Measurements from ENCODE around the gene MAGI1. TPM values are rescaled to one million over a fixed set of nuclear protein-coding genes. Genes with fewer than 3 reads are reported as not detected.

MAGI1 gene
- polyA plus RNA-seq, 1 of the 3 experiments (the other 2 are of a cell fraction): 10.3 TPM

GRCh38 chr3:65855370-65856100, 183.2 kb downstream of the MAGI1 start:
- 93% methylated on average over 4 of the region's 4 CpGs for WGBS (ENCODE audit: low lambda C conversion rate)
- Histone ChIP-seq H4K20me1 (ENCODE audit: insufficient read depth) (no peaks in the 10 kb centered on the region; the same call in 1 of the 2 replicates), H3K4me3 (ENCODE audit: low read depth in 2 of 2, low read length in 1 of 2) (no peak overlapping the region), H3K9ac (no peak overlapping the region), H2AFZ (ENCODE audit: low read depth) (no peak overlapping the region), H3K9me2 (no peaks in the 10 kb centered on the region), H3K9me3 (no peaks in the 10 kb centered on the region), H3K4me1 (ENCODE audit: control insufficient read depth in 1 of 2, insufficient read depth in 2 of 2, low read depth in 1 of 2, low read length in 1 of 2) (no peaks in the 10 kb centered on the region; a peak in 1 of 4 replicates), H3F3A (replicated peaks; ENCODE audit: insufficient read depth) (no peaks in the 10 kb centered on the region), H3K36me3 (replicated peaks in 1 of 2; ENCODE audit: control insufficient read depth in 1 of 2, insufficient read depth in 2 of 2, low read length in 1 of 2) (no peaks in the 10 kb centered on the region), H3K27ac (ENCODE audit: low read depth in 2 of 2, low read length in 1 of 2) (no peak overlapping the region), H3K79me2 (ENCODE audit: insufficient read depth) (peaks cover 24% of the 10 kb centered on the region; the same call in 1 of the 2 replicates), H3K27me3 (ENCODE audit: insufficient read depth) (no peaks in the 10 kb centered on the region), H3K4me2 (no peak overlapping the region)
- TF ChIP-seq RCOR1 (IDR thresholded peaks at IDR 0.05; ENCODE audit: low read length): no peak
- TF ChIP-seq POLR2AphosphoS5 (IDR thresholded peaks at IDR 0.05; ENCODE audit: low read depth, low read length): no peak
- TF ChIP-seq CHD2 (IDR thresholded peaks at IDR 0.05; ENCODE audit: low read length, partially characterized antibody): no peak
- no peak for TF ChIP-seq EP300 (IDR thresholded peaks at IDR 0.05; ENCODE audit: borderline replicate concordance in 1 of 2, low read depth in 1 of 2, low read length in 1 of 2)
- DNase-seq: no peak
- CTCF ChIA-PET: no interaction called here
- POLR2A ChIA-PET: no interaction called here

GRCh38 chr3:65854606-65855304, 184.0 kb downstream of the MAGI1 start:
- Histone ChIP-seq H3K4me2 (no peak overlapping the region), H3K79me2 (ENCODE audit: insufficient read depth) (peaks cover 28% of the 10 kb centered on the region; the same call in 1 of the 2 replicates), H3K27me3 (ENCODE audit: insufficient read depth) (no peaks in the 10 kb centered on the region), H3K27ac (ENCODE audit: low read depth in 2 of 2, low read length in 1 of 2) (no peak overlapping the region), H3K9ac (no peak overlapping the region), H2AFZ (ENCODE audit: low read depth) (no peak overlapping the region), H3K9me3 (no peaks in the 10 kb centered on the region), H3K36me3 (replicated peaks in 1 of 2; ENCODE audit: control insufficient read depth in 1 of 2, insufficient read depth in 2 of 2, low read length in 1 of 2) (no peaks in the 10 kb centered on the region), H3F3A (replicated peaks; ENCODE audit: insufficient read depth) (peaks cover 4% of the 10 kb centered on the region), H3K4me1 (ENCODE audit: control insufficient read depth in 1 of 2, insufficient read depth in 2 of 2, low read depth in 1 of 2, low read length in 1 of 2) (no peaks in the 10 kb centered on the region; a peak in 1 of 4 replicates), H3K9me2 (no peaks in the 10 kb centered on the region), H4K20me1 (ENCODE audit: insufficient read depth) (no peaks in the 10 kb centered on the region; the same call in 1 of the 2 replicates), H3K4me3 (ENCODE audit: low read depth in 2 of 2, low read length in 1 of 2) (no peak overlapping the region)
- TF ChIP-seq CTCF (IDR thresholded peaks at IDR 0.05) (no peak), SIN3A (IDR thresholded peaks at IDR 0.05; ENCODE audit: borderline replicate concordance, low read depth, low read length) (no peak), USF2 (IDR thresholded peaks at IDR 0.05; ENCODE audit: borderline replicate concordance, low read depth, low read length) (no peak), JUND (IDR thresholded peaks at IDR 0.05) (no peak), MXI1 (IDR thresholded peaks at IDR 0.05; ENCODE audit: low read depth, low read length) (no peak), PBX3 (IDR thresholded peaks at IDR 0.05) (0 out of 2 replicates have a peak, but pooled peaks have one; percentile 9), CHD2 (IDR thresholded peaks at IDR 0.05; ENCODE audit: low read length, partially characterized antibody) (no peak), POLR2AphosphoS5 (IDR thresholded peaks at IDR 0.05; ENCODE audit: low read depth, low read length) (no peak), TCF12 (IDR thresholded peaks at IDR 0.05) (peak; percentile 29; the same call in 1 of the 2 replicates), SMC3 (IDR thresholded peaks at IDR 0.05; ENCODE audit: low read depth, low read length) (no peak)
- ChIA-PET POLR2A (no interaction called here), CTCF (no interaction called here)
- 78% methylated on average over 8 of the region's 8 CpGs for WGBS (ENCODE audit: low lambda C conversion rate)
- no peak for DNase-seq

Data from SK-N-SH (cell line).